Measurements from ENCODE around the gene TST. TPM values are rescaled to one million over a fixed set of nuclear protein-coding genes. Genes with fewer than 3 reads are reported as not detected.

TST gene
- total and polyA plus RNA-seq, 10 donors, result 10.3 to 27.1 (median 12.8) TPM

DNA sequence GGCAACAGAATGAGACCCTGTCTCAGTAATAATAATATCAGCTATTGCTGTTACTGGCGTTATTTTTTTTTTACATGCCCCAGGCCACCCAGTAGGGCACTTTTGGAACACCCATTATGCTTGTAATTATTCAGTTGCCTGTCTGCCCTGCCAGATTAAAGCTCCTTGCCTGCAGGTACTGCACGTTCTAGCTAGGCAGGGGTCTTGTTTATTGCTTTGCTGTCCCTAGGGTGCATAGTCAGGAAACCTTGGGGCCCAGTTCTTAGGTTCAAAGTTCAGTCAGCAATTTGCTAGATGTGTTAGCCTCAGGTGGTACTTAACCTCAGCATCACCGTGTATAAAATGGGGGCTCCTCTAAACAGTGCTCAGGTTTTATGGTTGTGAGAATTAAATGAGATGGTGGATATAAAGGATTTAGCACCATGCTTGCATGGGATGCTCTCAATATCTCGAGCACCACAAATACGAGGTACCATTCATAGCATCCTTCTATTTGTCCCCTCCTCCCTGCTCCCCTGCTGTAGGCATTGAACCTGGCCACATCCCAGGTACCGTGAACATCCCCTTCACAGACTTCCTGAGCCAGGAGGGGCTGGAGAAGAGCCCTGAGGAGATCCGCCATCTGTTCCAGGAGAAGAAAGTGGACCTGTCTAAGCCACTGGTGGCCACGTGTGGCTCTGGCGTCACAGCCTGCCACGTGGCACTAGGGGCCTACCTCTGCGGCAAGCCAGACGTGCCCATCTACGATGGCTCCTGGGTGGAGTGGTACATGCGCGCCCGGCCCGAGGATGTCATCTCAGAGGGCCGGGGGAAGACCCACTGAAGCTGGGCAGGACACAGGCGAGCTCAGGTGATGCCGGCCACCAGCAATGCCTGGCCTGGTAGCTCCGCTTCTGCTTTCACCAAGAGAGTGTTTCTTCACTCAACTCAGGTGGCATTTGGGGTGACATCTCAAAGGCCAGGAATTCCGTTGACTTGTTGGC lies 9.7 kb upstream of the TST start:
- TF ChIP-seq POLR2A (IDR thresholded peaks at IDR 0.05) (no peak), POLR2AphosphoS5 (IDR thresholded peaks at IDR 0.05) (no peak), CTCF (IDR thresholded peaks at IDR 0.05 in 8 of 11, conservative IDR thresholded peaks at IDR 0.05 in 3 of 11) (no peak)
- no peak for DNase-seq

DNA sequence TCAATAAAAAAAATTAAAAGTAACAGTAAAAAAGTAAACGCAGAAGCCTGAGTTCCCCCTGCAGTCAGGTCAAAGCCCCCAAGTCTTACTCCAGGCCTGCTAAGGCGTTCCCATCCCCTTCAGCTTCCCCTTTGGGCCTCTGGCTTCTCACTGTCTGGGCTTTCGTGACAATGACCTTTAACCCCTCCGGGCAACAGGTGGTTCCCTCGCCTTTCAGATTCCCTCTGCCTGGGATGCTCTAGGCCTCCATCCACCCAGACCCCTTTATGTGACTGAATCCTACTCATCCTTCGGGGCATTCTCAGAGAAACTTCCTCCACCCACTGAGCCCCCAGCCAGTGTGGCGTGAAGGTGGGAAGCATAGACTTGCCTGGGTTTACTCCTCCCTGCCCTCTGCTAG lies 8.3 kb upstream of the TST start:
- intact Hi-C loops (cut with DNase I; ENCODE audit: low total_unique reads), result no loop called here

More for the DNA sequence above, 9.7 kb upstream of the TST start:
- H3K4me3 ChIP-seq, result no peak overlapping the region
- H3K9me3 ChIP-seq, result no peaks in the 10 kb centered on the region
- H3K4me1 ChIP-seq, result peaks cover 0 to 31% (median 9%) of the 10 kb centered on the region in 6 donors
- no peaks in the 10 kb centered on the region for H3K27me3 ChIP-seq (replicated peaks in 1 of 7)
- H3K36me3 ChIP-seq, result peaks cover 0 to 66% (median 18%) of the 10 kb centered on the region in 6 donors
- intact Hi-C loops (cut with DNase I; ENCODE audit: low total_unique reads), result no loop called here
- 89 to 98% (median 94%) methylated on average over 7 to 22 of the region's 22 CpGs for WGBS, 5 donors
- no peak overlapping the region for H3K27ac ChIP-seq

GRCh38 chr22:37026325-37026724 lies 7.1 kb upstream of the TST start:
- no peak for TF ChIP-seq CTCF (IDR thresholded peaks at IDR 0.05 in 8 of 11, conservative IDR thresholded peaks at IDR 0.05 in 3 of 11)
- no peak for TF ChIP-seq POLR2AphosphoS5 (IDR thresholded peaks at IDR 0.05)
- TF ChIP-seq POLR2A (IDR thresholded peaks at IDR 0.05), result no peak
- H3K4me3 ChIP-seq, result no peak overlapping the region
- H3K4me1 ChIP-seq, result peaks cover 0 to 26% (median 13%) of the 10 kb centered on the region in 6 donors
- H3K36me3 ChIP-seq, result peaks cover 0 to 69% (median 18%) of the 10 kb centered on the region in 6 donors
- DNase-seq, result no peak
- no peaks in the 10 kb centered on the region for H3K27me3 ChIP-seq (replicated peaks in 1 of 7)
- 86 to 96% (median 95%) methylated on average over 4 to 5 of the region's 5 CpGs for WGBS, 5 donors
- intact Hi-C loops (cut with DNase I; ENCODE audit: low total_unique reads), result no loop called here
- H3K27ac ChIP-seq, result no peak overlapping the region
- no peaks in the 10 kb centered on the region for H3K9me3 ChIP-seq

More for the DNA sequence above, 8.3 kb upstream of the TST start:
- H3K36me3 ChIP-seq, result peaks cover 0 to 69% (median 18%) of the 10 kb centered on the region in 6 donors
- H3K27ac ChIP-seq, result no peak overlapping the region
- DNase-seq, result no peak
- peaks cover 0 to 27% (median 6%) of the 10 kb centered on the region in 6 donors for H3K4me1 ChIP-seq
- TF ChIP-seq CTCF (IDR thresholded peaks at IDR 0.05 in 8 of 11, conservative IDR thresholded peaks at IDR 0.05 in 3 of 11) (no peak), POLR2AphosphoS5 (IDR thresholded peaks at IDR 0.05) (no peak)
- no peak overlapping the region for H3K4me3 ChIP-seq
- WGBS, 5 donors, result 92 to 97% (median 93%) methylated on average over 7 of the region's 7 CpGs
- no peaks in the 10 kb centered on the region for H3K9me3 ChIP-seq
- H3K27me3 ChIP-seq (replicated peaks in 1 of 7), result no peaks in the 10 kb centered on the region

DNA sequence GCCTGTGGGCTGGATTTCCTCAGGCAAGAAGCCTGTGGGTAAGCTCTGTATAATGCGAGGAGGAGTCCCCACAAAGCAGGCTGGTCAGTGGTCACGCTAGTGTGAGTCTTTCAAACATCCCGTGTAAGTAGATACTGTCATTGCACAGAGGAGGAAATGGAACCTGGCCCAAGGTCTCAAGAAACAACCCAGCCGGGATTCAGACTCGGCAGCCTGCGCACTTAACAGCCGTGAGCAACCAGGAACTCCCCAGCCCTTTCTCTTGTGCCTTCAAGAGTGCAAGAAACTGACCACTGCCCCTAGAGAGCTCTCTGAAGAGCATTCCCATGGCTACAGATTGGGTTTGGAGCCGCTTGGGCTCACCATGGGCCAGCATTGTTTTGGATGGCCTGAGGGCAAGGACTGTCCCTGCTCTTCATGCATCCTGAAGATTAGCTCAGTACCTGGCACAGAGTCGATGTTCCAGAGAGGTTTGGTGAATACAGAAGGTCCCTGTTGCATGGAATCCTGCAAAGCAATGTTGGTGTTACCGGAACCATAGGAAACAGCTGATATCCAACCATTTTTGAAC lies 6.3 kb upstream of the TST start:
- Histone ChIP-seq H3K4me3 (no peak overlapping the region), H3K27ac (no peak overlapping the region), H3K9me3 (no peaks in the 10 kb centered on the region), H3K4me1 (peaks cover 0 to 34% (median 19%) of the 10 kb centered on the region in 6 donors), H3K27me3 (replicated peaks in 1 of 7) (no peaks in the 10 kb centered on the region), H3K36me3 (peaks cover 0 to 67% (median 18%) of the 10 kb centered on the region in 6 donors)
- TF ChIP-seq POLR2A (IDR thresholded peaks at IDR 0.05), result no peak
- no peak for TF ChIP-seq POLR2AphosphoS5 (IDR thresholded peaks at IDR 0.05)
- no peak for TF ChIP-seq CTCF (IDR thresholded peaks at IDR 0.05 in 8 of 11, conservative IDR thresholded peaks at IDR 0.05 in 3 of 11)
- 72 to 89% (median 82%) methylated on average over 8 to 10 of the region's 10 CpGs for WGBS, 5 donors
- DNase-seq, result no peak
- intact Hi-C loops (cut with DNase I; ENCODE audit: low total_unique reads), result no loop called here
